ENCODE measurements around the gene ABR.
"Not testable (repeated sequence)": the region's sequence is repeated elsewhere in the genome, so short reads cannot be mapped to it uniquely, and the experiment has no call there.

ABR gene

DNA sequence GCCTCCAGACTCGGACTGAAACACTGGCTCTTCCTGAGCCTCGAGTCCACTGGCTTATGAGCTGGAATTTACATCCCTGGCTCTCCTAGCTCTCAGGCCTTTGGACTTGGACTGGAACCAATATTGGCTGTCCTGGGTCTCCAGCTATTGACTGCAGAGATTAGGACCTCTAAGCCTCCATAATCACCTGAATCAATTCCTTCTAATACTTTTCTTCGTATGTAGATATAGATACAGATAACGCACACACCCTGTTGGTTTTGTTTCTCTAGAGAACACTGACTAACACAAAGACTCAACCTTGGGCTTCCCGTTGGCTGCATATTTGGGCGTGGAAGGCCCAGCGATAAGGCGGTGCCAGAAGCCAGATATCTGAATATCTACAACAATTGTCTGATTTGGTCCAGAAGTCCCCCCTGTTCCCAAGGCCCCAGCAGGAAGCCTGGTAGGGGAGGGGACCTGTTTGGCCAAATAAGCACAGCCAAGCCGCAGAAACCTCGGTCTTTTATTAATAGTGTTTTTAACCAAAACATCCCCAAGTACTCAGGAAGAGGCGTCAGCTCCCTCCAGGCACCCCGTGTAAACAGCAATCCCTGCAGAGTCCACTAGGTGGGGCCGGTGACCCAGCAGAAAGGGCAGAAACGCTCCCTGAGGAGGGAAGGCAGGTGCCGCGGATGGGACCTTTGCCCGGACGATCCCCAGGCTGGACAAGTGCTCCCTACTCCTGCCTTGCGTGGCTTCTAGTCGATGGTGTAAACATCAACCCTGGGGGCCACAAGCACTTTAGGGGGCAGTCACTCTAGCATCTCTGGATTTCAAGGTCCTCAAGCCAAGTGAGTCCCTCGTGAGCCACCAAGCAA is 57.0 kb downstream of the ABR start:
- TF ChIP-seq, protein P1, sequence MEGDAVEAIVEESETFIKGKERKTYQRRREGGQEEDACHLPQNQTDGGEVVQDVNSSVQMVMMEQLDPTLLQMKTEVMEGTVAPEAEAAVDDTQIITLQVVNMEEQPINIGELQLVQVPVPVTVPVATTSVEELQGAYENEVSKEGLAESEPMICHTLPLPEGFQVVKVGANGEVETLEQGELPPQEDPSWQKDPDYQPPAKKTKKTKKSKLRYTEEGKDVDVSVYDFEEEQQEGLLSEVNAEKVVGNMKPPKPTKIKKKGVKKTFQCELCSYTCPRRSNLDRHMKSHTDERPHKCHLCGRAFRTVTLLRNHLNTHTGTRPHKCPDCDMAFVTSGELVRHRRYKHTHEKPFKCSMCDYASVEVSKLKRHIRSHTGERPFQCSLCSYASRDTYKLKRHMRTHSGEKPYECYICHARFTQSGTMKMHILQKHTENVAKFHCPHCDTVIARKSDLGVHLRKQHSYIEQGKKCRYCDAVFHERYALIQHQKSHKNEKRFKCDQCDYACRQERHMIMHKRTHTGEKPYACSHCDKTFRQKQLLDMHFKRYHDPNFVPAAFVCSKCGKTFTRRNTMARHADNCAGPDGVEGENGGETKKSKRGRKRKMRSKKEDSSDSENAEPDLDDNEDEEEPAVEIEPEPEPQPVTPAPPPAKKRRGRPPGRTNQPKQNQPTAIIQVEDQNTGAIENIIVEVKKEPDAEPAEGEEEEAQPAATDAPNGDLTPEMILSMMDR (IDR thresholded peaks at IDR 0.05), result peak; percentile 88
- TF ChIP-seq ZFX (IDR thresholded peaks at IDR 0.05; ENCODE audit: borderline replicate concordance), result no peak
- no peak overlapping the region for H3K27ac ChIP-seq

DNA sequence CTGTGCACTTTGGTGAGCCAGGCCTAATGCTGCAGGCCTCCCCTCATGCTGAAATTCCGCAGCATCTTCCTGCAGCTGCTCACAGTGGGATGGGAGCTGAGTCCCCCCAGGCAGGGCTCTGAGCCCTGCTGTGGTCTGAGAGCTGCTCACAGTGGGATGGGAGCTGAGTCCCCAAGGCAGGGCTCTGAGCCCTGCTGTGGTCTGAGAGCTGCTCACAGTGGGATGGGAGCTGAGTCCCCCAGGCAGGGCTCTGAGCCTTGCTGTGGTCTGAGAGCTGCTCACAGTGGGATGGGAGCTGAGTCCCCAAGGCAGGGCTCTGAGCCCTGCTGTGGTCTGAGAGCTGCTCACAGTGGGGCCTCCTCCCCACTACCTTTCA is 58.4 kb downstream of the ABR start:
- H3K27ac ChIP-seq, result not testable (repeated sequence)

DNA sequence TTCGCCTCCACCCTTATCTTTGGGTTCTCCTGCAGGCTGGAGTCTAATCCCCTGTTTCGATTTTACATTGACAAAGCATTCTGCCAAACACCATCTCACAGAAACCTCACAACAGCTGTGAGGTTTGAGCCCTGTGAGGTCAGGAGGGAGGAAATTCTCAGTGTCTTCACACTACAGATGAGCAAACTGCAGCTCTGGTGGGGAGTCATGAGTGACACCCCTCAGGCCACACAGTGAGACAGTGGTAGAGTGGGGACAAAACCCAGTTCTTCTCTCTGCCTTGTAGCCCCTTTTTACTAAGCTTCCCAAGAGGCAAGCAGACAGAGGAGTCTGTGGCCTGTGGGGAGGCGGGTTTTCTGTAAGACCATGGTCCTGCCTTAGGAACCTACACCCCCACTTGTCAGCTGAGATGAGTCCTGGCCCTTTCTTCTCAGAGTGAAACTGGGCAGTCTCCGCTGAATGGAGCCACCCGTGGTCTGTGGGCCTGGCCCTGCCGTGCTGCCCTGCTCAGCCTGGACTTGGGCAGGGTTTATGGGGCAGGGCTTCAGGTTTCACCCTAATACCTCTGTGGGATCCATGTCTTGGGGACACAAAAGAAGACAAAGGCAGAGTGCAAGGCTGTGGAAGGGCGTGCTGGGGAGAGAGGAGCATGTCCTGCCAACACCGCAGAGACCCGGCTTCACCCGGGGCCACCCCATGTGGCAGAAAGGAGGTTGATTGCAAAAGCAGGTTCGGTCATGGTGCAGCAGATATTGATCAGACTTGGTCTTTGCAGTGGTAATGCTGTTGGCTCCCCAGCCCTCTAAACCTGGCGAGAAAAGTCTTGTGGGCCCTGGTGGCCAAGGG is 59.0 kb downstream of the ABR start:
- TF ChIP-seq ZFX (IDR thresholded peaks at IDR 0.05; ENCODE audit: borderline replicate concordance), result no peak
- TF ChIP-seq, protein P1 (IDR thresholded peaks at IDR 0.05), result no peak
- H3K27ac ChIP-seq, result no peak overlapping the region

DNA sequence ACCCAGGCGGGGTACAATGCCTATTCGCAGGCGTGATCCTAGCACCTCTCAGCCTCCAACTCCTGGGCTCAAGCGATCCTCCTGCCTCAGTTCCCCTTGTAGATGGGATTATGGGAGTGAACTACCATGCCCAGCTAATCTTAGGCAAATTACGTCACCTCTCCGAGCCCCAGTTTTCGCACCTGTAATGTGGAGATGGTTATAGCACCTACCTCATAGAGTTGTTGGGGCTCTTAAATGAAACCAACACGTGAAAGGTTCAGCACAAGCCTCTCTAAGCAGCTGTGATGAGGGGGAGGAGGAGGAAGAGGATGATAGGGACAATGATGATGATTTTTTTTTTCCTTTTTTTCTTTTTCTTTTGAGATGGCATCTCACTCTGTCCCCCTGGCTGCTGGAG is 59.9 kb downstream of the ABR start:
- no peak overlapping the region for H3K27ac ChIP-seq
- TF ChIP-seq, protein P1 (IDR thresholded peaks at IDR 0.05), result no peak
- no peak for TF ChIP-seq ZFX (IDR thresholded peaks at IDR 0.05; ENCODE audit: borderline replicate concordance)

DNA sequence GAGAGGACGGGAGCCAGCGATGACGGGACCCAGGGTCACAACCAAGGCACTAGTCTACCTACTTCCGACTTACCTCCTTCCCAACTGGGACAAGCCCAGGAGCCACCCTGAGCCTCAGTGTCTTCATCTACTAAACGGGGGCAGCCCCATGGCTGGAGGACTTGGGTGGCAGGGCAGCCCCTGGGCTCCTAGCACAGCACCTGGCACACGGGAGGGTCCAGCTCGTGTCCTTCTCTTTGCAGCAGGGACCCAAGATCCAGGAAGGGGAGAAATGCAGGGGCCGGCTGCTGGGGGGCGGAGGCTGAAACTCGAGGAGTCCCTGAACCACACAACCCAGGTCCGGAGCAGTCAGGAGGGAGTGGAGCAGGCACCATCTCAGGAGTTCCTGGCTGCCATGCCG is 63.2 kb downstream of the ABR start:
- H3K27ac ChIP-seq, result peak overlapping the region; percentile 82; the same call in 1 of the 2 replicates
- TF ChIP-seq, protein P1 (IDR thresholded peaks at IDR 0.05), result no peak
- no peak for TF ChIP-seq ZFX (IDR thresholded peaks at IDR 0.05; ENCODE audit: borderline replicate concordance)

DNA sequence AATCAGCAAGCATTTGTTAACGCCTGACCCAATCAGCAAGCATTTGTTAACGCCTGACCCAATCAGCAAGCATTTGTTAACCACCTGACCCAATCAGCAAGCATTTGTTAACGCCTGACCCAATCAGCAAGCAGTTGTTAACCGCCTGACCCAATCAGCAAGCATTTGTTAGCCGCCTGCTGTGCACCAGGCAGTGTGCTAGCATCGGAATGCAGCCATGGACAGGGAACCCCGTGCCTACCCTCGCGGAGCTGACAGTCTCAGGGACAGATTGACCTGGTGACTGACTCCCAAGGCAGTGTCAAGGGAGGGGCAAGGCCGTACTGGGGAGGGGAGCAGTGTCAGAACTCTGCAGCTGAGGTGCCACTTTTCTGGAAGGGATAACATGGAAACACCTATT is 66.9 kb downstream of the ABR start:
- no peak overlapping the region for H3K27ac ChIP-seq
- TF ChIP-seq, protein P1 (IDR thresholded peaks at IDR 0.05), result no peak
- no peak for TF ChIP-seq ZFX (IDR thresholded peaks at IDR 0.05; ENCODE audit: borderline replicate concordance)

DNA sequence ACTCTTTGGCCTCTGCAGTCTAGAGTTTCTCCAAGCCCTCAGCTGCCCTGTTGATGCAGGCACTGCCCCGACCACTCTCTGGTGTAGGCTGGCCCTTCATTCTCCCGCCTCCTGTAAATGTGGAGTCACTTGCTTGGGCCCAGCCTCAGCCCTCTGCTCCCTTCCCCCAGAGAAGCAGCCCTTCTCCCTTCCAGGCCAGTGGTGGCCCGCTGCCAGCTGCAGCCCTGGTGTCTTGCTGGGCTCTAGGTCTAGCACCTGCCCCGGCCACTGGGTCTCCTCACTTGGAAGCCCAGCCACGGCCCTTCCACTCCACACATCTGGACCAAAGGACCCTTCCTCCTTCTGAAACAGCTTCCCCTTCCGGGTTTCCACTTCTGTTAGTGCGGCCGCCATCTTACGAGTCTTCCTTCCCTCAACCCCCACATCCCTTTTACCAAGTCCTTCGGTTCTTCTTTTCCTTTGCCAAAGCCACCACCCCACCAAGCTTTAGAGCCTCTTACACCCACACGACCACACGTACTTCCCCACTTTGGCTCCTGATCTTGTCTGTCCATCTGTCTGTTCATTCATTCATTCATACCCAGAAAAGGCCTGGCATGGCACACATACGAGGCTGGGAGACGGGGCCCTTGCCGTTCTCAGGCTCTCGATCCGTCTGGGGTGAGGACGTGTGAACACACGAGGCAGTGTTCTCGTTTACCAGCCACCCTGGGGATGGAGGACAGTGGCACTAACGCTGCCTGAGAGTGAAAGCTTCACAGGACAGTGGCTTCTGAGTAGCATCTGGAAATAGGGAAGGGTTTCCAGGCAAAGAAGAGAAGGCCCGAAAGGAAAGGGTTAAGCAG is 68.0 kb downstream of the ABR start:
- H3K27ac ChIP-seq, result no peak overlapping the region
- TF ChIP-seq, protein P1 (IDR thresholded peaks at IDR 0.05), result no peak
- TF ChIP-seq ZFX (IDR thresholded peaks at IDR 0.05; ENCODE audit: borderline replicate concordance), result no peak

Data from 22Rv1 (cell line).